ENCODE data around the gene VWA1. TPM values are rescaled to one million over a fixed set of nuclear protein-coding genes. Genes with fewer than 3 reads are reported as not detected.
"Not testable (repeated sequence)": the region's sequence is repeated elsewhere in the genome, so short reads cannot be mapped to it uniquely, and the experiment has no call there.

Gene VWA1
- total RNA-seq, 2 donors from 2014 or later, result 47.1 to 55.5 TPM

DNA sequence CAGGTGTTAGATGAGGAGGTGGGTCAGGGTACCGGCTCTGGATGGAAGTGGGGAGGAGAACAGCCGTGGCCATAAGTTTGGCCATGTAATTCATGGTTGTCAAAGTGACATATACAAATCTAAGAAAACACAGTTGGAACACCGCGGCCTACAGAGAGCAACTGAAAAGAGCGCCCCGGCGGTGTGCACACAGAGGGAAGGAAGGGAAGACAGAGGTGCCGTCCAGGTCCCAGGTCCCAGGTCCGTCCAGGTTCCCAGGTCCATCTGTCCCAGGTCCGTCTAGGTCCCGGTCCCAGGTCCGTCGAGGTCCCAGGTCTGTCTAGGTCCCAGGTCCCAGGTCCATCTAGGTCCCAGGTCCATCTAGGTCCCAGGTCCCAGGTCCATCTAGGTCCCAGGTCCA, 23.9 kb upstream of the VWA1 start:
- no peak for ATAC-seq
- H3K36me3 ChIP-seq (replicated peaks in 1 of 2; ENCODE audit: insufficient read depth in 1 of 2, low read depth in 2 of 2), result no peaks in the 10 kb centered on the region
- H3K4me1 ChIP-seq, result peaks cover 26% of the 10 kb centered on the region
- intact Hi-C loops (cut with DNase I), result no loop called here
- no peak overlapping the region for H3K4me3 ChIP-seq
- no peaks in the 10 kb centered on the region for H3K9me3 ChIP-seq
- H3K27ac ChIP-seq, result no peak overlapping the region
- no peak for TF ChIP-seq POLR2A (IDR thresholded peaks at IDR 0.05)
- TF ChIP-seq, protein P1, sequence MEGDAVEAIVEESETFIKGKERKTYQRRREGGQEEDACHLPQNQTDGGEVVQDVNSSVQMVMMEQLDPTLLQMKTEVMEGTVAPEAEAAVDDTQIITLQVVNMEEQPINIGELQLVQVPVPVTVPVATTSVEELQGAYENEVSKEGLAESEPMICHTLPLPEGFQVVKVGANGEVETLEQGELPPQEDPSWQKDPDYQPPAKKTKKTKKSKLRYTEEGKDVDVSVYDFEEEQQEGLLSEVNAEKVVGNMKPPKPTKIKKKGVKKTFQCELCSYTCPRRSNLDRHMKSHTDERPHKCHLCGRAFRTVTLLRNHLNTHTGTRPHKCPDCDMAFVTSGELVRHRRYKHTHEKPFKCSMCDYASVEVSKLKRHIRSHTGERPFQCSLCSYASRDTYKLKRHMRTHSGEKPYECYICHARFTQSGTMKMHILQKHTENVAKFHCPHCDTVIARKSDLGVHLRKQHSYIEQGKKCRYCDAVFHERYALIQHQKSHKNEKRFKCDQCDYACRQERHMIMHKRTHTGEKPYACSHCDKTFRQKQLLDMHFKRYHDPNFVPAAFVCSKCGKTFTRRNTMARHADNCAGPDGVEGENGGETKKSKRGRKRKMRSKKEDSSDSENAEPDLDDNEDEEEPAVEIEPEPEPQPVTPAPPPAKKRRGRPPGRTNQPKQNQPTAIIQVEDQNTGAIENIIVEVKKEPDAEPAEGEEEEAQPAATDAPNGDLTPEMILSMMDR (IDR thresholded peaks at IDR 0.05), result no peak
- WGBS, 2 donors, result 89 to 94% methylated on average over 10 to 13 of the region's 13 CpGs
- H3K27me3 ChIP-seq, result no peaks in the 10 kb centered on the region
- DNase-seq, result no peak

DNA sequence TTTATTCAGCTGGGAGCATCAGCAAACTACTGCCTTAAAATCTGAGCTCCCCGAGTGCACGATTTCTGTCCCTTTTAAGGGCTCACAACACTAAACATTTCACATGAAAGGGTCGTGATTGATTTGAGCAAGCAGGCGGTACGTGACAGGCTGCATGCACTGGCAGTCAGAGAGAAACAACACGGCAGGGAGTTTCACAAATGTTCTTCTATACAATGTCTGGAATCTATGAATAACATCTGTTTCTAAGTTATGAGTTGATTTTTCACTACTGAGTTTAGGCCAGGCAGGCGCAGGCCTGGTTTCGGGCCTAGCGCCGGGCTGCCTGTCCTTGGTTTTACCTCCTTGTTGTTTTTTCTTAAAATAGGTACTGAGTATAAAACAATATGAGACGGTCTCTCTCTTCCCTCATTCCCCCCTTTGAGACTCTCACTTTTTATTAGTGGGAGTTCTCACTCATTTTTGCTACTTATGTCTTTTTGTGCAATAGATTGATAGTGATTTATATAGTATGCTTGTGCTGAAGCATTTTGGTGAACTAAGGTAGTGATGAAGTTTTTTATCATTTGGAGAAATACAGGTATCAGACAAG, 23.1 kb upstream of the VWA1 start:
- DNase-seq; H3K27ac ChIP-seq; H3K36me3 ChIP-seq (replicated peaks in 1 of 2; ENCODE audit: insufficient read depth in 1 of 2, low read depth in 2 of 2); intact Hi-C loops (cut with DNase I); H3K4me3 ChIP-seq; H3K27me3 ChIP-seq; H3K9me3 ChIP-seq; ATAC-seq: not testable (repeated sequence)
- H3K4me1 ChIP-seq, result peaks cover 29% of the 10 kb centered on the region
- WGBS, 2 donors, result 92% methylated on average over 11 of the region's 11 CpGs

DNA sequence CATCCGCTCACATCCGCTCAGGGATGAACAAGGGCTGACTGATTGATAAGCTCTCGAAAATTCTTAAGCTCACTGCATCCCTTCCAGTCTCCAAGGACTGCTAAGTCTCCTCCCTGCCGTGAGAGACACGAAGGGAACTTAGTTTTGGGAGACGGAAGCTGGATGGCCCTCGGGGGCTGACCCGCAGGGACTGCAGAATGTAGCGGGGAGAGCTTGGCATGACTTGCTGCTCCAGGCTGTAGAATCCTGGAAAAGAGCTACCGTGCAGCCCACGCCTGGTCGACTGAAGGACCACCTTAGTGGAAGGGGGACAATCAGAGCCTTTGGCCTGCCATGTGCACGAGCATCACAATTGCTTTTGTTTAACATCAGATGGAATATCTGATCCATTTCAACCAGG, 19.7 kb upstream of the VWA1 start:
- Histone ChIP-seq H3K27ac (no peak overlapping the region), H3K4me1 (peaks cover 37% of the 10 kb centered on the region), H3K36me3 (replicated peaks in 1 of 2; ENCODE audit: insufficient read depth in 1 of 2, low read depth in 2 of 2) (no peaks in the 10 kb centered on the region), H3K9me3 (no peaks in the 10 kb centered on the region), H3K27me3 (no peaks in the 10 kb centered on the region), H3K4me3 (no peak overlapping the region)
- no peak for TF ChIP-seq POLR2A (IDR thresholded peaks at IDR 0.05)
- DNase-seq (no peak), ATAC-seq (no peak)
- intact Hi-C loops (cut with DNase I), result no loop called here
- 76 to 88% methylated on average over 13 of the region's 13 CpGs for WGBS, 2 donors

DNA sequence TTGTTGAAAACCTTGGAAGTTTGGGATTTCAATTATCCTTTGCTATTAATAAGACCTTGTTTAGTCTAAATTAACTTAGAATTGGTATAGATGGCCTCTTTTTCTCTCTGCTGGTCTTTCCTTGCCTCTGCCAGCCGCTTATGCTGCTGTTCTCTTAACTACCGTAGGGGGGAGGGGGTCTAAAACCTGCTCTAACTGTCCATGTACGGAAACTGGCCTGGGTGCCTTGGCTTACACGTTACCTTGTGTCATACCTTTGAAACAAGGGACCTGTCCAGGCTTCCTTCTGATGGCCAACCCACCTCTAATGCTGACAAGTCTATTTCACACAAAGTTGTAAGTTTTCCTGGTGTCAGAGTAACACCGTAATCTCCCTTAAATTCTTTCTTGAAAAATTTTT, 18.1 kb upstream of the VWA1 start:
- Histone ChIP-seq H3K4me1 (peaks cover 46% of the 10 kb centered on the region), H3K27ac (peak overlapping the region in 2 of 4 donors; percentile 68 to 78)
- H3K36me3 ChIP-seq (replicated peaks in 1 of 2; ENCODE audit: insufficient read depth in 1 of 2, low read depth in 2 of 2); H3K27me3 ChIP-seq; intact Hi-C loops (cut with DNase I); H3K4me3 ChIP-seq; DNase-seq; H3K9me3 ChIP-seq; ATAC-seq: not testable (repeated sequence)
- WGBS, 2 donors, result 62 to 70% methylated on average over 5 of the region's 5 CpGs

DNA sequence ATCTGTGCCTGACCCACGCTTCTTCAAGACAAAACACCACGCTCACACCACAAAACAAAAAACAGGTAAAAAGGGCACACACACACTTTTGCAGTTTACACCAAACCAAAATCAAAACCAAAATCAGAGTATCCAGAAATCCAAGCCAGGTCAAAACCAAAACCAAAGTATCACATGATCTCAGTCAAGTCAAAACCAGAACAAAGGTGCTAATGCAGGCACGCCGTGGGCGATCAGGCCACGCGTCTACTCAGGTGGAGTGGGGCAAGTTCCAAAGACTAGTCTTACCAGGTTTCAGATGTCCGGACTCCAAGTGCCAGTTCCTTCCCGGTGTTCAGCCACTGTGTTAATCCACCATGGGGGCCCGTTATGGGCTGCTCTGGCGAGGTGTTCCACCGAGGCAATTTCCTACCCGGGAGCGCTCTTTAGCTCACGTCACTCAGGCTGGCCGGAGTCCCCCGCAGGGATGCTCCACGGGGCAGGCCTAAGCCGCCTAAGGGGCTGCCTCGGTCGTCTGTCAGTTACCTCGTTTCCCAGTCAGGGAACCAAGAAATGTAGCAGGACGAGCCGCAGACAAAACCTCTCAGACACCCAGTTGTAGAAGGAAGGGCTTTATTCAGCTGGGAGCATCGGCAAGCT, 17.5 kb upstream of the VWA1 start:
- H3K27me3 ChIP-seq; DNase-seq; H3K4me3 ChIP-seq; ATAC-seq; H3K36me3 ChIP-seq (replicated peaks in 1 of 2; ENCODE audit: insufficient read depth in 1 of 2, low read depth in 2 of 2); intact Hi-C loops (cut with DNase I); H3K9me3 ChIP-seq: not testable (repeated sequence)
- Histone ChIP-seq H3K4me1 (peaks cover 46% of the 10 kb centered on the region), H3K27ac (peak overlapping the region in 3 of 4 donors; percentile 68 to 78 (median 72))
- 83 to 92% methylated on average over 21 to 25 of the region's 25 CpGs for WGBS, 2 donors

DNA sequence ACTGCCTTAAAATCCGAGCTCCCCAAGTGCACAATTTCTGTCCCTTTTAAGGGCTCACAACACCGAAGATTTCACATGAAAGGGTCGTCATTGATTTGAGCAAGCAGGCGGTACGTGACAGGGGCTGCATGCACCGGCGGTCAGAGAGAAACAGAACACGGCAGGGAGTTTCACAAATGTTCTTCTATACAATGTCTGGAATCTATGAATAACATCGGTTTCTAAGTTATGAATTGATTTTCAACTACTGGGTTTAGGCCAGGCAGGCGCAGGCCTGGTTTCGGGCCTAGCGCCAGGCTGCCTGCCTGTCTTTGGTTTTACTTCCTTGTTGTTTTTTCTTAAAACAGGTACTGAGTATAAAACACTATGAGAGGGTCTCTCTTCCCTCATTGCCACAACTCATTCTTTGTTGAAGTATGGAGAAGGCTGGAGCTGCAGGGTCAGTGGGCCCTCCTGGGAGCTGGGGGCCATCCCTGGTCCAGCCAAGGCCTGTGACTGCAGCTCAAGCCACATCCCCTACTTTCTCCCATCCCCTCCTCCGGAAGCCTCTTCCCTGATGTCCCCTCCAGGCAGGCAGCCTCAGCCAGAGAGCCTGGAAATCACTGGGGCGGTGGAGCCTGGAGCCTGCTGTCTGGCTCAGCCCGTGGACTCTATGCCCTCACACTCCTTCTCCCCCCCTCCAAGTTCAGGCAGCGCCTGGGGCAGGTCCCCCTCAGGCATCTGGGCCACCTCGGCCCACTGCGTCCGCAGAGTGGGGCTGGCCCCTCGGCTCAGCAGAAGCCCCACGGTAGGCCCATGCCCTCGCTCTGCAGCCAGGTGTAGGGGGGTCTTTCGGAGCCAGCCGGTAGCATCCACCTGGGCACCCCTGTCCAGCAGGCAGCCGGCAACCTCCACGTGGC, 16.8 kb upstream of the VWA1 start:
- Histone ChIP-seq H3K36me3 (replicated peaks in 1 of 2; ENCODE audit: insufficient read depth in 1 of 2, low read depth in 2 of 2) (no peaks in the 10 kb centered on the region), H3K4me1 (peaks cover 46% of the 10 kb centered on the region), H3K27me3 (no peaks in the 10 kb centered on the region), H3K27ac (peak overlapping the region in 3 of 4 donors; percentile 68 to 78 (median 72)), H3K9me3 (no peaks in the 10 kb centered on the region), H3K4me3 (no peak overlapping the region)
- TF ChIP-seq, protein P1 (IDR thresholded peaks at IDR 0.05), result no peak
- no peak for ATAC-seq
- intact Hi-C loops (cut with DNase I), result no loop called here
- WGBS, 2 donors, result 66 to 76% methylated on average over 13 to 22 of the region's 26 CpGs
- peak in 1 of 4 donors; percentile 53 for DNase-seq
